GM18951 (cell line): Measurements from ENCODE around the gene PRR22.

Experiments used
- POLR2A ChIP-seq: IDR thresholded peaks from 4 replicates; pipeline ENCODE4 v1.6.1; 2011; ENCODE audit warnings: mild to moderate bottlenecking; ENCODE audit not compliant: insufficient read length, insufficient read depth; ENCODE audit errors: extremely low read depth
- in situ Hi-C: fragments of 300-500 bp; cut with MboI; formaldehyde crosslinking; loops from one replicate; pipeline ENCODE4 v1.12.0; 2022; ENCODE audit warnings: low sequenced_read_pairs, mixed read lengths, inconsistent platforms; ENCODE audit not compliant: unreplicated experiment

PRR22 gene

DNA sequence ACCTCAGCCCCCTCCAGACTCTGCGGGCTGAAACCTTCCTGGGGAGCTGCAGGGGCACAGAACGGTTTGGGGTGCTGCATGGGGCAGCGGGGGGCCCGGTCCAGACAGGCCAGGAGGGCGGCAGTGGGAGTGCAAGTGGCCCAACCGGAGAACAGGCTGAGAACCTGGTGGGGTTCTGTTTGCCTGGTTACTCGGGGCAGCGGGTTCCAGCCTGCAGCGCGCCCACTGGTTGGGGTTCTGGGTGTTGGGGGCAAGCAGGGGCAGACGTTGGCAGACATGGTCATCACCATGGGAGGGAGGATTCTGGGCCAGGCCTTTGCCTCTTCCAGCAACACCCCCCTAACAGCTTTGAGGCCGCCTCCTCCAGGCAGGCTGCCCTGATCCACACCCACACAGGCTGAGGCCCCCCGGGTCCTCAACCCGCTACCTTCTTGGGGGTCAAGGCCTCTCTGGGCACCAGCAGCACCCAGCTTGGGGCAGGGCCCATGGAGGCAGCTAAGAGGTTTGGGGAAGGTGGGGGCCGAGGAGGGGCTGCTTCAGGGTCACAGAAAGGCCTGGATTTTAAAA, at the start of gene PRR22:
Gene PRR22 (minus strand): TSS at position 166 of the 567 bp plus-strand sequence. CDS start 86 bp downstream, at position 80.
- in situ Hi-C loops: no loop called here
- no peak for TF ChIP-seq POLR2A

DNA sequence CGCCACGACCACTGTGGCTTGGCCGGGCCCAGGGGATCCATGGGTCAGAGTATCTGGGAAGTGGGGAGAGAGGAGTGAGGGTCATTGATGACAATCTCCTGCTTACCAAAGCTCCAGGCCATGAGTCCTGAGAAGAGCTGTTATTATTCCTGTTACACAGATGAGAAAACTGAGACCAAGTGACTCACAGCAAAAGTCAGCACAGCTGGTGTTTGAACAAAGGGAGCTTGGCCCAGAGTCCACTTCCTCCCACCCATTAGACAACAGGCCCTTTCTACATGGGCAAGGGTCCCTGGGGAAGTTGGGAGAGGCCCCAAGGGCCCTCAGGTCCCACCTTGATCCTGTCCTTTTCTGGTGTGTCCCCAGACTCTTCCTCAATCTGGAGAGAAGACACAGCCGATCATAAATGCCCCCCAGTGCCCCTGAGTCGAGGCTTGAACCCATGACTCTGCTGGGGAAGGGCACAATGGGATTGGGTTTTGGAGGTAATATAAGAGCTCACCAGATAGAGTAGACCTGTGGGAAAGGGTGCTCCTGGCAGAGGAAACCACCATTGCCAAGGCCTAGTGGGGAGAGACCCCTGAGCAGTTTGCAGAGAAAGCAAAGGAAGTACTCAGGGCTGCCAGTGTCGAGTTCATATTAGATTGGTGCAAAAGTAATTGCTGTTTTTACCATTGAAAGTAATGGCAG, 48.1 kb upstream of the PRR22 start:
- in situ Hi-C loops: no loop called here
- no peak for TF ChIP-seq POLR2A

DNA sequence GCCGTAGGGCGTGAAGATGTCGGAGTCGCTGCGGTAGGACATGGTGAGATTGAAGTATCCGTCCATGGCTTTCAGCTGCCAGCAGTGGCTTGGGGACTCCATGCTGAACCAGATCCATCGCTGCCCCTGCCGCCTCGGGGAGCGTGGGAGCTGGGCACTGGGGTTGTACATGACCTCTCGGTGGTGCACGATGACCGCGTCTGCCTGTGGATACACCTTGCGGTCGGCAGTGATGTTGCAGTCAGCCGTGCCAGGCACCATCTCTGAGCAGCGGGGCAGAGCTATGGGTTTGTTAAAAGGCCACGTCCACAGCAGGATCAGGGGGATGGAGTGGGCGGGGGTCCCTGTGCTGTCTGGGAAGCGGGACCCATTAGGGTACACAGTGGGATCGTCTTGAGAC, 47.5 kb upstream of the PRR22 start:
- TF ChIP-seq POLR2A: no peak
- in situ Hi-C loops: no loop called here

DNA sequence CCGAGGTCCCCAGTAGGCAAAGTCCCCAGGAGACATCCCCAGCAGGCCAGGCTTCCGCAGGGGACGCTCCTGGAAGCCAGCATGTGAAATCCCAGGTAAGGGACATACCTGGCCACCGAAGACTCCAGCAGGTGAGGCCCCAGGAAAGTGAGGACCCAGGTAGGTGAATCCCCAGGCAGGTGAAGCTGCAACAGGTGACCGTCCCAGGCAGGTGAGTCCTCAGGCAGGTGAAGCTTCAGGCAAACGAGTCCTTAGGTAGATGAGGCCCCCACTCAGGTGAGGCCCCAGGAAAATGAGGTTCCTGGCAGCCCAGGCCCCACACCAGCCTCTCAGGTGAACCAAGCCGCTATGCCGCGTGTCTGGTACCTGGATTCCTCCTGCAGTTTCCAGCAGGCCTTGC, 46.6 kb upstream of the PRR22 start:
- in situ Hi-C loops: no loop called here
- no peak for TF ChIP-seq POLR2A

DNA sequence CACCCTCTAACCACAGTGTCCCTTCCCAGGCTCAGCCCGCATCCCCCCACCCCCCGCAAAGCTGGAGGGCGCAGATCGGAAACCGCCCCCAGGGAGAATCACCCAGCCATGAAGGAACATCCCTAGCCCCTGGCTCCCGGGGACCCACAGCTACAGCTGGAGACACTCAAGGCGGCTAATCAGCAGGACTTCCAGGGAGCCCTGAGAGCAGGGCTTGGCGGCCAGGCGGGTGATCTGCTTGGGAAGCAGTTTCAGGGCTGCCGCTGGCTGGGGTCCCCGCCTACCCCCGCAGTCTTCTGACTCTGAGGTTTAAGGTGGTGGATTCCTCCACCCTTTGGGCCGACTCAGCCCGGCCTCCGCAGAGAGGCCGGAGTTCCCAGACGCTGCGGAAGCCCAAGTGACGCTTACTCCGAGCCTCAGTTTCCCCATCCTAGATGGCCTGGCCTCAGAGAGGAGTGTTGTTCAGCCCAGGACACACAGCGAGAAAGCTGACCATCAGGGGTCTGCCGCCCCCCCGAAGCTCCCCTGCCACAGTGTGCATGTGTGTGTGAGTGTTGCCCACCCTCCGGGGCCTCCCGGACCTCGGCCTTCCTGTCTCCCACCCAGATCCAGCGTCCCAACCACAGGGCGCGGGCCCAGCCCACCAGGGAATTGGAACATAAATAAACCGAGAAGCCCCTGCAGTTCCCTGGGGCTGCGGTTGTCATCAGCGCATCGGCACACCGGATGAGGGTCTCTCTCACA, 45.2 kb upstream of the PRR22 start:
- in situ Hi-C loops: no loop called here
- TF ChIP-seq POLR2A: no peak

DNA sequence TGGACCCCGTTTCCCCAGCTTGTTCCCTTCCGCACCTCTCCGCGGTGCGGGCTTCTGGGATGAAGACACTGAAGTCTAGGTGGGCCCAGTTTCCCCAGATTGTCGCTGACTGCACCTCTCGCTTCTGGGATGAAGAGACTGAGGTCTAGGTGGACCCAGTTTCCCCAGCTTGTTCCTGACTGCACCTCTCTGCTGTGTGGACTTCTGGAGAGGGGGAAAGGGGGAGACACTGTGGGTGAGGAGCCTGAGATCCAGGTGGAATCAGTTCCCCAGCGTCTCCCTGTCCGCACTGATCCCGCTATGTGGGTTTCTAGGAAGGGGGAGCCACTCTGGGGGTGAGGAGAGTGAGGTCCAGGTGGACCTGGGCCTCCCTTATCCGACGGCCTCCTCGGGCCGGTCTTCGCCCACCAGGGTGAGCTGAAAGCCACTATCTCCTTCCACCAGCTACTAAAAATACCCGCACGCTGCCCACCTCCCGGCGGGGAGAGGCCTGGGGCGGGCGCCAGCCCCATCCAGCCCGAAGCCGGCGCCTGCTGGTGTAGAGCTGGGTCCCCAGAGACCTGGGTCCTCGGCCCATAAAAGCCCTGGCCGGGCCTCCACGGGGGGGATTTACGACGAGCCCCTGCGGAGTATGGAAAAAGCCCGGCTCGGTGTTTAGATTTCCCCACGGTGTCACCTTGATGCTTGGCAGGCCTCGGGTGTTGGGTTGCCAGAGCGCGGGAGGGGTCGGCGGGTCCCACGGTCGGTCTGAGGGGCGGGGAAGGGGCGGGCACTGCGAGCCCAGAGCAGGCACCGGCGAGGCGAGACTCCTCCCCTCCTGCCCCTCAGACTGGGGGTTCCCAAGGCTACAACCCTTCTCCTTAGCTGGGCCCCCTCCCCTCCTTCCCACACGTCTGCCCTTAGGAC, 44.4 kb upstream of the PRR22 start:
- in situ Hi-C loops: no loop called here
- no peak for TF ChIP-seq POLR2A

DNA sequence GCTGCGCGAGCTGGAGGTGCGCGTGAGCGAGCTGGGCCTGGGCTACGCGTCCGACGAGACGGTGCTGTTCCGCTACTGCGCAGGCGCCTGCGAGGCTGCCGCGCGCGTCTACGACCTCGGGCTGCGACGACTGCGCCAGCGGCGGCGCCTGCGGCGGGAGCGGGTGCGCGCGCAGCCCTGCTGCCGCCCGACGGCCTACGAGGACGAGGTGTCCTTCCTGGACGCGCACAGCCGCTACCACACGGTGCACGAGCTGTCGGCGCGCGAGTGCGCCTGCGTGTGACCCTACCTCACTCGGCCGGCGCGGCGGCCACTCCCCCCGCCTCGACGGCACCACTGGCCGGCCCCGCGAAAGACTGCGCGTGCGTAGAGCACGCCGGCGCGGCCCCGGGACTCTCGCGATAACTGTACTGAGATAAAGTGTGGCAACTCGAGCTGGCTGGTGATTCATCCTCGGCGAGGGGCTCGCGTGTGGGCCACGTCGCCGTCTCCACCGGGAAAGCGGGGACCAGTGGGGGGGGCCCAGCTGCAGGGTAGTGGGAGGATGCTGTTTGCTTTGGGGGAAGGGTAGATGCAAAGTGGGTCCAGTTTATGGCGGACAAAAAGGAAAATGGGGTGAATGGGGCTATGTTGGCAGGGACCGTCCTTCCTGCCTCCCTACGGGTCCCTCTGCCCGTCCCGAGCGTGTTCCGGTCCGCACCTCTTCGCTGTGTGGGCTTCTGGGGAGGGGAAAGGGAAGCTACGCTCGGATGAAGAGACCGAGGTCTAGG, 43.5 kb upstream of the PRR22 start:
- in situ Hi-C loops: no loop called here

DNA sequence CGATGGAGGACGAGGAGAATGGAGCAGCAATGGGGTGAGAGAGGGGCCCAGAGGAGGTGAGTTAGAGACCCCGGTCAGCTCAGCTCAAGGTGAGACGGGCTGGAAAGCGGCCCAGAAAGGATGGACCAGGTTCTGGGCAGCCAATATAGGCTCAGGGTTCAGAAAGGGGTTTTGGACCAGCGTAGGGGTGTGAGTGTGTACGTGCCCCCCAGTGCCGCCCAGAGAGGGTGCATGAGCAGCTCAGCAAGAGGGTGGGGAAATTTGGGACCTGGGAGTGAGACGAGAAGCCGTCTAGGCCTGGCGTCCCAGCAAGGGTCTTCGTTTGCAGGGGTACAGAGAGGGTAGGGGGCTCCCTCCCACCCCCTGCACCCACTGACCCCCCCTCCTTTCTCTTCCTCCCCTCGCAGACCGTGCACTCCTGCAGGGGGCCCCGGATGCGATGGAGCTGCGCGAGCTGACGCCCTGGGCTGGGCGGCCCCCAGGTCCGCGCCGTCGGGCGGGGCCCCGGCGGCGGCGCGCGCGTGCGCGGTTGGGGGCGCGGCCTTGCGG, 42.9 kb upstream of the PRR22 start:
- no peak for TF ChIP-seq POLR2A
- in situ Hi-C loops: no loop called here

More for the DNA sequence above, 43.5 kb upstream of the PRR22 start:
- TF ChIP-seq POLR2A: peak; percentile 98

DNA sequence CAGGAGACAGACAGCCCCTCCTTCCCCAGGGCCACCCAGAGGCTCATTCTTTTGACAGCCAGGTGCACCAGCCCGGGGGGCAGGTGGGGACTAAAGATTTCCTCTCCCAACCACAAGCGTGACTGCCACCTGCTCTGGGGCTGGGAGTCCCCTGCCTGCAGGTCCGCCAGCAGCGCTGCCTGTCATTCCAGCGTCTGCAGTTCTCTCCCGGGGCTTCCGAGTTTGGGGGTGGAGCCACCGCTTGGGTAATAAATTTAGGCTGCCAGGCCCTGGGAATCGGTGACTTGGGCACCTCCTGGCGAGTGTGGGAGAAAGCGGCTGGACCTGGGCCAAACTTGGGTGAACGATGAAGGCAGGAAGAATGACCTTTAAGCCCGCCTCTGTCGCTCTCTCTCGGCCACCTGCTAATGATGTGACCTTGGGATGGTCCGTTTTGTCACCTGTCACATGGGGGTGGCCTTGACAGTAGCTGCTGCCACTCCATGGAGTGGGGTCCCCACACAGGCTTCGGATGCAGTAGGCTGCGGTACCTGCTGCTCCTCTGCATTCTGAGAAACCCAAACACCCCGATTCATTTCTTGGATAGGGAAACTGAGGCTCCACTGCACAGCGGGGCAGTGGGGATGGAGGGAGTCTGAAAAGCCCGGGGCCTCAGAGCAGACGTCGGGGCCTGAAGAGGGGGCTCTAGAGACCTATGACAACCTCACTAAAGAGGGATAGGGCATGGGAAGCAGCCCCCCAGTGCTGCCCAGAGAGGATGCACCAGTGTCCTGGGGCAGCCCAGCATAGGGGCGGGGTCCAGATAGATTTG, 42.2 kb upstream of the PRR22 start:
- in situ Hi-C loops: no loop called here
- TF ChIP-seq POLR2A: no peak

DNA sequence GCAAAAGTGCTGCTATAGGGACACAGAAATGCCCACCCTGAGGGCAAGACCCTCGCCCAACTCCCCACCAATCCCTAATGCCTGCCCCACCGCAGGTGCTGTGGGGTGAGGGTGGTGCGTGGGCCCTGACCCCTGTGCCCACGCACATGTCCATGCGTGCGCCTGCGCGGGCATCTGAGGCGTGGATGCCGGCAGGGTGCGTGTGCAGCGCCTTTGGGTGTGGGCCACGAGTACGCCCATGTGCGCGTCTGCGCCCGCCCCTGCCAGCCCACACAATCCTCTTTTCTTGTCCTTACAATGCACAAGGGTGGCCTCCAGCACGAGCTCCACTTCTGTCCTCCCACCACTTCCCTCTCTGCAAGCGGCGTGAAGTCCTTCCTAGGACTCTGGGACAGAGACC, 40.6 kb upstream of the PRR22 start:
- in situ Hi-C loops: no loop called here
- no peak for TF ChIP-seq POLR2A

DNA sequence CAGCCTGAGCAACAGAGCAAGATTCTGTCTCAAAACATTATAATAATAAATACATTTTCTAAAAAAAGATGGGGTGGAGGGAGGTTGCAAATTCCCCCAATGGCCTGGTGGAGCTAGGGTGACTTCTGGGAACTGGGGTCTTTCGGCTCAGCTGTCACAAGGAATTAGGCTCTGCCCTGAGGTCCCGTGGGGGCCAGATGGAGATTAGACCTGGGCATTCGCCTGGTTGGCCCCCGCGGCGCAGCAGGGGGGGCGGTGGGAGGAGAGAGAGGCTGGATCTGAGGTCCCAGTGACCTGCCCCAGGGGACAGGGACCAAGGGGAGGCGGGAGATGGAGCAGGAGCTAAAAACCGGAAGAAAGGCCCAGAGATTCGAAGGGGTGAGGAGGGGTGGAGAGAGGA, 40.2 kb upstream of the PRR22 start:
- in situ Hi-C loops: no loop called here
- TF ChIP-seq POLR2A: no peak
